ENCODE measurements around the gene KIAA1210. TPM values are rescaled to one million over a fixed set of nuclear protein-coding genes. Genes with fewer than 3 reads are reported as not detected.

Gene KIAA1210
- total RNA-seq, 1 experiment from 2014 or later = not detected

- intact Hi-C loops (cut with micrococcal nuclease) = no loop called here
- Histone ChIP-seq H3K4me1 (ENCODE audit: control insufficient read depth in 1 of 2, insufficient read depth in 2 of 2, low read length in 2 of 2) (no peaks in the 10 kb centered on the region), H3K79me2 (ENCODE audit: insufficient read depth, low read length) (no peaks in the 10 kb centered on the region), H3K4me2 (ENCODE audit: low read length) (no peak overlapping the region), H3K36me3 (ENCODE audit: control insufficient read depth in 1 of 2, insufficient read depth in 2 of 2, low read length in 2 of 2) (no peaks in the 10 kb centered on the region), H3K9me2 (ENCODE audit: insufficient read depth) (no peaks in the 10 kb centered on the region), H3K27me3 (ENCODE audit: insufficient read depth, low read length) (no peaks in the 10 kb centered on the region), H3K4me3 (replicated peaks in 1 of 2; ENCODE audit: low read depth in 1 of 2, low read length in 2 of 2) (no peak overlapping the region), H3K27ac (ENCODE audit: low read depth, low read length) (no peak overlapping the region), H3K9me3 (ENCODE audit: control insufficient read depth in 1 of 2, insufficient read depth in 1 of 2, low read depth in 1 of 2, low read length in 2 of 2) (no peaks in the 10 kb centered on the region), H3K9ac (ENCODE audit: low read length) (no peak overlapping the region), H2AFZ (ENCODE audit: low read depth, low read length, poor library complexity, severe bottlenecking) (no peak overlapping the region), H4K20me1 (ENCODE audit: insufficient read depth) (no peaks in the 10 kb centered on the region)
- no TSS peak for BruUV-seq (replicated peaks)
- no peak for DNase-seq (ENCODE audit: low read depth, low spot score)
- RAD21 ChIA-PET (ENCODE audit: low non-redundant PET in 1 of 2, low total read pairs in 2 of 2, uncharacterized antibody in 2 of 2, unreplicated experiment in 2 of 2) = no interaction called here
- TF ChIP-seq TCF7L2 (IDR thresholded peaks at IDR 0.05; ENCODE audit: borderline replicate concordance, extremely low read depth, insufficient read depth, insufficient read length) (no peak), EZH2phosphoT487 (IDR thresholded peaks at IDR 0.05; ENCODE audit: borderline replicate concordance) (no peak), POLR2A (IDR thresholded peaks at IDR 0.05; ENCODE audit: borderline replicate concordance, extremely low read depth, insufficient read depth, insufficient read length) (no peak), YY1 (IDR thresholded peaks at IDR 0.05; ENCODE audit: extremely low read depth, insufficient replicate concordance, low read depth, low read length) (no peak), FOSL1 (IDR thresholded peaks at IDR 0.05; ENCODE audit: low read depth) (no peak)
- ATAC-seq = no peak
- POLR2A ChIA-PET = no interaction called here
- CTCF ChIA-PET = interaction anchor here (1.0 kb wide), 1 partner anchor 12 kb away, joined by 3 read pairs; no protein-coding TSS in a partner anchor
These were observed 98.8 kb downstream of the KIAA1210 start for GRCh38 chrX:119028733-119029330.

Other genes starting within 250 kb of the KIAA1210 start
- 3.1 TPM for gene LONRF3, start 153.2 kb downstream of the KIAA1210 start, total RNA-seq (2021; ENCODE audit: unreplicated experiment)
- not detected for gene CT47C1, start 54.8 kb downstream of the KIAA1210 start, total RNA-seq (2021; ENCODE audit: unreplicated experiment)
- gene PGRMC1, start 108.5 kb upstream of the KIAA1210 start, total RNA-seq (2021; ENCODE audit: unreplicated experiment) = 81.6 TPM